Suprapubic skin (tissue), 3 donors: Measurements from ENCODE around the gene SF3A1.

Experiments
- CTCF ChIP-seq, 2 donors: fragments of 200-600 bp in 1 of 2; fragments of 450-650 bp in 1 of 2; sonication (generic) in 1 of 2; IDR thresholded peaks; one replicate each; pipeline ENCODE4 v1.5.1; 2016 to 2019; ENCODE audit warnings: antibody characterized with exemption in 2 of 2, mild to moderate bottlenecking in 1 of 2, moderate library complexity in 1 of 2
- EP300 ChIP-seq: sonication (generic); formaldehyde crosslinking; IDR thresholded peaks from one replicate; pipeline ENCODE4 v1.6.1; 2017; ENCODE audit warnings: antibody characterized with exemption
- POLR2A ChIP-seq, 2 donors: fragments of 450-650 bp; IDR thresholded peaks; one replicate each; pipeline ENCODE4 v1.6.1; 2017; ENCODE audit warnings: antibody characterized with exemption in 2 of 2, mild to moderate bottlenecking in 2 of 2, moderate library complexity in 2 of 2

- no peak for TF ChIP-seq EP300
- no peak for TF ChIP-seq CTCF (IDR thresholded peaks at IDR 0.05)
- TF ChIP-seq POLR2A (IDR thresholded peaks at IDR 0.05) = no peak
Measured at GRCh38 chr22:30338802-30339201, 17.9 kb downstream of the SF3A1 start.
